Right lobe of liver (tissue), 4 donors: ENCODE data around the gene RGS16.

Experiments used
- CTCF ChIP-seq, 4 donors: fragments of 200-600 bp in 3 of 4; fragments of 450-650 bp in 1 of 4; IDR thresholded peaks; one replicate each; pipeline versions ENCODE4 v1.5.1 to v1.8.0; 2016 to 2022; ENCODE audit warnings: antibody characterized with exemption in 4 of 4, mild to moderate bottlenecking in 2 of 4
- POLR2A ChIP-seq: fragments of 450-650 bp; IDR thresholded peaks from one replicate; pipeline ENCODE4 v1.6.1; 2017; ENCODE audit warnings: antibody characterized with exemption, mild to moderate bottlenecking
- donor health status: DM: no; HTN: no; CAD: no.
- donor health status: DM: no; HTN: no; CAD: no.
- donor health status: DM: no; HTN: yes; CAD: no.

GRCh38 chr1:182588500-182589396 lies 15.4 kb downstream of the RGS16 start, which contains the start of gene RNASEL:
- TF ChIP-seq CTCF (IDR thresholded peaks at IDR 0.05): no peak
- TF ChIP-seq POLR2A: no peak
